GM18951 (cell line): ENCODE measurements around the gene HTT.

Experiments
- POLR2A ChIP-seq: IDR thresholded peaks from 4 replicates; pipeline ENCODE4 v1.6.1; 2011; ENCODE audit warnings: mild to moderate bottlenecking; ENCODE audit not compliant: insufficient read length, insufficient read depth; ENCODE audit errors: extremely low read depth
- in situ Hi-C: fragments of 300-500 bp; cut with MboI; formaldehyde crosslinking; loops from one replicate; pipeline ENCODE4 v1.12.0; 2022; ENCODE audit warnings: low sequenced_read_pairs, mixed read lengths, inconsistent platforms; ENCODE audit not compliant: unreplicated experiment

HTT gene

GRCh38 chr4:3251691-3252479, 177.4 kb downstream of the HTT start:
- TF ChIP-seq POLR2A: no peak
- in situ Hi-C loops: no loop called here

GRCh38 chr4:3252480-3252828, 178.0 kb downstream of the HTT start:
- TF ChIP-seq POLR2A: no peak
- in situ Hi-C loops: no loop called here

- in situ Hi-C loops: no loop called here
- TF ChIP-seq POLR2A: no peak
These were observed 178.6 kb downstream of the HTT start for GRCh38 chr4:3252831-3253641.

- in situ Hi-C loops: no loop called here
- TF ChIP-seq POLR2A: no peak
These were observed 179.3 kb downstream of the HTT start for GRCh38 chr4:3253808-3254207.

GRCh38 chr4:3254302-3255131, 180.0 kb downstream of the HTT start:
- TF ChIP-seq POLR2A: no peak

GRCh38 chr4:3255611-3256186, 181.2 kb downstream of the HTT start:
- in situ Hi-C loops: no loop called here
- TF ChIP-seq POLR2A: no peak

More at GRCh38 chr4:3254302-3255131, 180.0 kb downstream of the HTT start:
- in situ Hi-C loops: no loop called here

GRCh38 chr4:3256230-3257102, 182.0 kb downstream of the HTT start:
- no peak for TF ChIP-seq POLR2A
- in situ Hi-C loops: no loop called here

GRCh38 chr4:3257103-3257555, 182.6 kb downstream of the HTT start:
- TF ChIP-seq POLR2A: no peak
- in situ Hi-C loops: no loop called here

- in situ Hi-C loops: no loop called here
- TF ChIP-seq POLR2A: no peak
These were observed 183.3 kb downstream of the HTT start for GRCh38 chr4:3257556-3258482.

GRCh38 chr4:3261411-3262207, 187.1 kb downstream of the HTT start:
- no peak for TF ChIP-seq POLR2A
- in situ Hi-C loops: no loop called here
